GM18861 (cell line): ENCODE results near the gene NDUFS3.
"Not testable (repeated sequence)": the region's sequence is repeated elsewhere in the genome, so short reads cannot be mapped to it uniquely, and the experiment has no call there.

Experiments
- ATAC-seq: cut with Tn5 transposase; IDR thresholded peaks from one replicate; pipeline ENCODE4 v1.9.1; 2021; ENCODE audit not compliant: unreplicated experiment

Gene NDUFS3

DNA sequence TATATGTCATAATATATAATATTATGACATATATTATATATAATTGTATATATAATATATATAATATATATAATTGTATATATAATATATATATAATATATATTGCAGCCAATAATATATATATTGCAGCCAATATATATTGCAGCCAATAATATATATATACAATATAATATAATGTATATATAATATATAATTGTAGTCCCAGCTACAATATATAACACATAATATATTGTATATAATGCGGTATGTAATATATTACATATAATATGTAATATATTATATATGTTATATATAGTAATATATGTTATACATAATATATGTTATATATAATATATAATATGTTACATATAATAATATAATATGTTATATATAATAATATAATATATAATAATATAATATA lies 20.2 kb upstream of the NDUFS3 start:
- no peak for ATAC-seq

DNA sequence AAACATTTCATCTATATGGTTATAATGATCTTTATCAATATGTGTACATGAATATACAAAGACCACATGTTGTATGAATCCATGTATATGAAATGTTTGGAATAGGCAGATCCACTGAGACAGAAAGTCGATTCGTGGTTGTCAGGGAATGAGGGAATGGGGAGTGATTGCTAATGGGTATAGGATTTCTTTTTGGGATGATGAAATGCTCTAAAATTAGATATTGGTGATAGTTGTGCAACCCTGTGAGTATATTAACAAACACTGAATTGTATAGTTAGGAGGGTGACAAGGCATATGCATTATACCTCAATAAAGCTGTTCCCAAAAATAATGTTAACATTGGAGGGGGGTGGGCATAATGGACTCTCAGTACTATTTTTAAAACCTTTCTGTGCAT lies 18.4 kb upstream of the NDUFS3 start:
- no peak for ATAC-seq

DNA sequence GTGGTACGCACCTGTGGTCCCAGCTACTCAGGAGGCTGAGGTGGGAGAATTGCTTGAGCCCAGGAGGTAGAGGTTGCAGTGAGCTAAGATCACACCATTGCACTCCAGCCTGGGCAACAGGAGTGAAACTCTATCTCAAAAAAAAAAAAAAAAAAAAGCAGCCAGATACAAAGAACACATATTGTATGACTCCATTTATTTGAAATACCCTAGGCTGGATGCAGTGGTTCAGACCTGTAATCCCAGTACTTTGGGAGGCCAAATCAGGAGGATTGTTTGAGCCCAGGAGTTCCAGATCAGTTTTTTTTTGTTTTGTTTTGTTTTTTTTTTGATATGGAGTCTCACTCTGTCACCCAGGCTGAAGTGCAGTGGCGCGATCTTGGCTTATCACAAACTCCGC lies 16.5 kb upstream of the NDUFS3 start:
- not testable (repeated sequence) for ATAC-seq

DNA sequence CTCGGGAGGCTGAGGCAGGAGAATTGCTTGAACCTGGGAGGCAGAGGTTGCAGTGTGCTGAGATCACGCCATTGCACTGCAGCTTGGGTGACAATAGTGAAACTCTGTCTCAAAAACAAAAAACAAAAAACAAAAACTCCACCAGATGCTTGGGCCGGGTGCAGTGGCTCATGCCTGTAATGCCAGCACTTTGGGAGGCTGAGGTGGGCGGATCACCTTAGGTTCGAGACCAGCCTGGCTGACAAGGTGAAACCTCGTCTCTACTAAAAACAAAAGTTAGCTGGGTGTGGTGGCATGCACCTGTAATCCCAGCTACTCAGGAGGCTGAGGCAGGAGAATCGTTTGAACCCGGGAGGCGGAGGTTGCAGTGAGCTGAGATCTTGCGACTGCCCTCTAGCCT lies 14.5 kb upstream of the NDUFS3 start:
- not testable (repeated sequence) for ATAC-seq

DNA sequence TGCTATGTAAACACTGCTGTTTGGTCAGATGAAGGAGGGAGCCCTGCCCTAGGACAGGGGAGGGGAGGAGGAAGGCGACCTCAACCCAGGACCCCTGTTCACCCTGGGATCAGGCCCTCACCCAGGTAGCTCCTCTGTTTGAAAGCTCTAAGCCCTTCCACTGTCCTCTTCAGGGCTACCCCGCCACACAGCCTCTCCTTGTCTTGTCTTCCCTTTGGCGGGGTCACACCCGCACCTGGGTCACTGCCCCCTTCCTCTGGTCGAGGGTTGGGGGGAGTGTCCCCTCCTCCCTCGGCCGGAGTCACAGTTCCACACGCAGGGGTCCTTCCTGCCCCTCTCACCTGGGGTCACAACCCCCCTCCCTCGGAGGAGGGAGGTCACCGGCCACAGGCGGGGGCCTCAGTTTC lies 13.9 kb upstream of the NDUFS3 start:
- ATAC-seq: no peak

DNA sequence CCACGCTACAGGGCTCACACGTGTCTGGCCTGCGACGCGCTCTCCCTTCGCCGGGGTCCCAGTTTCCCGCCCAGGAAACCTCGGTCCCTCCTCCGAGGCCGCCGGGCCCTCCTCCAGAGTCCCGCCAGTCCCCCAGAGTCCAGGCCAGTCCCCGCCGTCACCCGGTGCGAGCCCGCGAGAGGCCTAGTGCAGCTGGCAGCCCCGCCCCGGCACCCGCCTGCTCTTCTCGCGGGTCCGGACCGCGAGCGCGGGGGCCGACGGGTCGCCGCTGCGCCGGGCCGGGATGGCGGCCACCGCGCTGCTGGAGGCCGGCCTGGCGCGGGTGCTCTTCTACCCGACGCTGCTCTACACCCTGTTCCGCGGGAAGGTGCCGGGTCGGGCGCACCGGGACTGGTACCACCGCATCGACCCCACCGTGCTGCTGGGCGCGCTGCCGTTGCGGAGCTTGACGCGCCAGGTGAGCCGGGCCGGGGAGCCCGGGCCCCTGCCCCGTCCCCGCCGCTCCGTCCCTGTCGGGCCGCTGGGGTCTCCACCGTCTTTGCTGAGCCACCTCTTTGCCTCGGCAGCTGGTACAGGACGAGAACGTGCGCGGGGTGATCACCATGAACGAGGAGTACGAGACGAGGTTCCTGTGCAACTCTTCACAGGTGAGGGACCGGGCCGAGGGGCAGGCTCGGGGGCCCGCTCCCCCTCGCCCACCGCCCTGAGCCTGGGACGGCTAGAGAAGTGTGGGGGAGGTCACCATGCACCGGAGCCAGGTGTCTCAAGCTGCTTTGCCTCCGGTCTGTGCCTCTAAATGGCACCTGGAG lies 13.3 kb upstream of the NDUFS3 start, which contains the start of gene PTPMT1:
PTPMT1 (plus strand) TSS at position 260 of the 809 bp plus-strand sequence; CDS start at position 284, 24 bp downstream.
- ATAC-seq: peak; percentile 87

DNA sequence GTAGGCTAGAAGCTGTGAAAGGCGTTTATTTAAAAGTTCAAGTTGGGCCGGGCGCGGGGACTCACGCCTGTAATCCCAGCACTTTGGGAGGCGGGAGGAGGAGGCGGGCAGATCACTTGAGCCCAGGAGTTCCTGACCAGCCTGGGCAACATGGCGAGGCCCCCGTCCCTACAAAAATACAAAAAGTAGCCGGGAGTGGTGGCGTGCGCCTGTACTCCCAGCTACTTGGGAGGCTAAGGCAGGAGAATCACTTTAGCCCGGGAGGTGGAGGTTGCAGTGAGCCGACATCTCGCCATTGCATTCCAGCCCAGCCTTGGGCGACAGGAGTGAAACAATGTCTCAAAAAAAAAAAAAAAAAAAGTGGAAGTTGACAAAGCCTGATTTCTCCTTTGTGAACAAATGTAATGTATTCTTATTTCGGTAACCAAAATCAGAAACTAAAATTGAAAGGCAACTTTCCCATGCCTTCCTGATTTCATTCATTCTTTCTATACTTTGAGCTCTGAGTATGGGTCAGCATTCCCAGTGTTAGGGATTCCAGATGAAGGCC lies 12.7 kb upstream of the NDUFS3 start:
- no peak for ATAC-seq

DNA sequence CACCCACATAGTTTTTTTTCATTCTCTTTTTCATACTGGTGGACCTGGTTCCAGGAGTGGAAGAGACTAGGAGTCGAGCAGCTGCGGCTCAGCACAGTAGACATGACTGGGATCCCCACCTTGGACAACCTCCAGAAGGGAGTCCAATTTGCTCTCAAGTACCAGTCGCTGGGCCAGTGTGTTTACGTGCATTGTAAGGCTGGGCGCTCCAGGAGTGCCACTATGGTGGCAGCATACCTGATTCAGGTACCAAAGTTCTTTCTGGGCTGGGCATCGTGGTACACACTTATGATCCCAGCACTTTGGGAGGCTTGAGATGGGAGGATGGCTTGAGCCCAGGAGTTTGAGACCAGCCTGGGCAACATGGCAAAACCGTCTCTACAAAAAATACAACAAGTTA lies 9.2 kb upstream of the NDUFS3 start:
- no peak for ATAC-seq

DNA sequence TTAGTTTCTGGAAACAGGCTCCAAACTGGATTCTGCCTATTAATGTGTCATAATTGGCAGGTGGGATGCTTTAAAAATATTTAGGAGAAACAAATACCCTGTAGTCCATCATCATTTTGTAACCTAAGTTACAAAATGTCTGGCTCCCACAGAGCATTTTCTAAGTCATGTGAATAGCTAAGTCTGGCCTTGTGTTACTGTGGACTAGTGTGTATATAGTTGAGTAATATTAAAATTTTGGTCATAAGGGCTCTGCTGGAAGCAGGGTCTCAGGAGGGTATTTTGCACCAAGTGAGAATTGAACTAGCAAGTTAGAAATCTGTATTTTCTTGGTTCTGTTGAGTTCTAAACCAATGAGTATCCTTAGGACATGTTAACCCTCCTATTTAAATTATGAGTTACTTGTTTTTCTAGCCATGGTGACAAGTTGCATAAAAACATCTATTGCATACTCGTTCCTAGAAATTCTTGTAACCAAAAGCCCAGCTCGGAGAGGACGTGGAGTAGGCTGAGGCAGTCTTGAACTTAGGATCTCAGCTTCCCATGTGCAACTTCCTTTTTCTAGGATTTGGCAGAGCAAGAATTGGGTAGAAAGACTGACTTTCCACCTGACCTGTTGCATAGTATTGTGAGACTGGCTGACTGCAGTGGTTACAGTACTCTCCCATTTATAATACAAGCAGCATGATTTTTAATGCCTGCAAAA lies 8.1 kb upstream of the NDUFS3 start:
- no peak for ATAC-seq

DNA sequence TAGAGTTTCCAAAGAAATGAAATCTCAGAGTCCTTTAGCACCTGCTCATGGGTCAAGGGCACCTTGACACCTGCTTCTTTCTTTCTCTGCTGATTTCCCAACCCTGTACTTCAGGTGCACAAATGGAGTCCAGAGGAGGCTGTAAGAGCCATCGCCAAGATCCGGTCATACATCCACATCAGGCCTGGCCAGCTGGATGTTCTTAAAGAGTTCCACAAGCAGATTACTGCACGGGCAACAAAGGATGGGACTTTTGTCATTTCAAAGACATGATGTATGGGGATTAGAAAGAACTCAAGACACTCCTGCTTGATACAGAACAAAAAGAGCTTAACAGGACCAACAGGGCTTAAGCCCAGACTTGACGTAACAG lies 7.5 kb upstream of the NDUFS3 start:
- no peak for ATAC-seq

DNA sequence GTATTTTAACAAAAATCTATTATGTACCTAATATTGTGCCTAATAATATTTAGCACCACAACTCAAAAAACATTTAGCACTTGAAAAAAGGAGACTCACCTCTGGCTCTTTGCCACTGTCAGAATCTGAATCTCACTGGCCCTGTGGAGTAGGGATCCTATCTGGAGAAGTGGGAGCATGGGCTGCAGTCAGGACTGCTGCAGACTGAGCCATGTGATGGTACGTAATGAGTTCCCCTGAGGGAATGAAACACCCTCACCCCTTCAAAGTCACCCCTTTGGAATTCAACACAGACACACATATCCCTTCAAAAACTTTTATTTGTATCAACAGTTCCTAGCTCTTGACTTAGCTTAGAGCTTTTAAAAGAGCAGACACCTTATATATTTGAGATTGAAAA lies 7.0 kb upstream of the NDUFS3 start:
- ATAC-seq: no peak

DNA sequence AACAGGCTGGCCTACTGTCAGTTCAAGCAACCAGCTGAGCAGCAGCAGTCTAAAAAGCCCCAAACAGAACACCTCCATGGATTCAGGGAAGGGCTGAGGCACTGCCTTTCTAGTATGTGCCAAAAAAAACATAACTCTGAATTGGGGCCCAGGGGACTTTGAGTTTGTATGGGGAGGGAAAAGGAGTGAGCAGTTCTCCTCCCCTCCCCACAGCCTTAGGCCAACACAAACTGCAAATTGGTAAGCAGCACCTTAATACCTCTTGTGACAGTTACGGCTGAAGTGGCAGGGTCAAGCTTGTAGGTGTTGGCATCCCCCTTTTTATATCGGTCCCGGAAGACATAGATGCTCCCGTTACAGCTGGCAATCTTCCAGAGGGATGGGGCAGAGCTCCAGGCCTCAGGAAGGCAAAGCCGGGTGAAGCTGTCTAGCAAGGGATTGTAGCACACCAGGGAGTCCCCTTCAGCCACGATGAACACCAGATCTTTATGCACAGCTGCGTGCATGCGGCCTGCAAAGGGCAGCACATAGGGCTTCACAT lies 6.1 kb upstream of the NDUFS3 start:
- no peak for ATAC-seq

DNA sequence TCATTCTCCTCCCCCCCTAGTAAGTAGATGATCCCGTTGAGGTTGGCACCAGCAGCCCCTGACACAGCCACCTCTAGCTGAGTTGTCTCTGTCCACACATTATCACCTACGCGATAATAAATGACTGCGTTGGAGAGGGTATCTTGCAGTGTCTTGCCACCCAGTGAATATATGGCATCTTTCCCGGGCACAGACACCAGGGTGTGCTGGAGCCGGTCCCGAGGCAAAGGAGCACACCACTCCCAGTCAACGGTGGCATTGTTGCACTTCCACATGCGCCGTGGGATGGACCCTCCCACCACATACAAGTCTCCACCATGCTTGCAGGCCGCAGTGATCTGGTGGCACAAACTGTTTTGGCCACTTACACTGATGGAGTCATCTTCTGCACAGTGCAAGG lies 5.6 kb upstream of the NDUFS3 start:
- ATAC-seq: no peak

DNA sequence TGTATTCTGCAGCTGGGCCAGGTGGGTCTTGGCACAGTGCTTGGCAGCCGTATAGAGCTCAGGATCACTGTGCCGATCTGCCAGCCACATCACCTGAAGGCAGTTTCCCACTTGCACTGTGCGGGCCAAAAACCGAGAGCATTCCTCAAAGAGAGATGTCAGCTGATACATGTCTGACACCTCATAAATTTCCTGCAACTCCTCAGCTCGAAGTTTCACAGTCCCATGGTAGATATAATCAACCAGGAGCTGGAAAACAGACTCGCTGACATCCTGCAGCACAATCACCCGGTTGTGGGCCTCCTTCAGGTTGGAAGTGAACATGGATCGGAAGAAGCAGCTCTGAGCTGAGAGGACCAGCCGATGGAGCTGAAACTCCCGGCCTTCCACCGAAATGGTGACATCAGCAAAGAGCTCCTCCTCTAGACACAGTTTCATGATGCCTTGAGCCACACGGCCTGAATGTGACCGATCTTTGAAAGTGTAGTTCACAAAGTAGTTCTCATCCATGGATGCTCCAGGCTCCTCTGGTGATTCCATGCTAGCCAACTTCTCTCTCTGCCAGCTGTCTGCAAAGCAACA lies 1.3 kb upstream of the NDUFS3 start:
- ATAC-seq: no peak

DNA sequence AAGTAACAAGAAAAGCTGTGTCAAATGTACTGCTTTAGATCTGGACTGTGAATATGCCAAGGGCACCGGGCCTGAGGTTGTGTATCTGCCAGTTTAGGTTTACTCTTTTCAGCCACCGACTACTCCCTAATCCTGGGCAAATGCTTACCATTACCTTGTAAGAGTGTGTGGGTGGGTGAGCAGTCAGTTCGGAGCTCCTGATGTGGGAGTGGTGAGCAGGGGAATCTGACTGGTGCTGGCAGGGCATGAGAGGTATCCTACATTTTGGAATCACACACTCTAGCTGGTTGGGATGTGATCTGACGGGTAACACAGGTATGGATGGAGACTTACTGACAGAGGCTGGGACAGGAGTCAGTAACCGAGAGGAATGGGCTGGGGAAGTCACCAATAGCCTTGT lies 5.0 kb downstream of the NDUFS3 start:
- ATAC-seq: no peak

DNA sequence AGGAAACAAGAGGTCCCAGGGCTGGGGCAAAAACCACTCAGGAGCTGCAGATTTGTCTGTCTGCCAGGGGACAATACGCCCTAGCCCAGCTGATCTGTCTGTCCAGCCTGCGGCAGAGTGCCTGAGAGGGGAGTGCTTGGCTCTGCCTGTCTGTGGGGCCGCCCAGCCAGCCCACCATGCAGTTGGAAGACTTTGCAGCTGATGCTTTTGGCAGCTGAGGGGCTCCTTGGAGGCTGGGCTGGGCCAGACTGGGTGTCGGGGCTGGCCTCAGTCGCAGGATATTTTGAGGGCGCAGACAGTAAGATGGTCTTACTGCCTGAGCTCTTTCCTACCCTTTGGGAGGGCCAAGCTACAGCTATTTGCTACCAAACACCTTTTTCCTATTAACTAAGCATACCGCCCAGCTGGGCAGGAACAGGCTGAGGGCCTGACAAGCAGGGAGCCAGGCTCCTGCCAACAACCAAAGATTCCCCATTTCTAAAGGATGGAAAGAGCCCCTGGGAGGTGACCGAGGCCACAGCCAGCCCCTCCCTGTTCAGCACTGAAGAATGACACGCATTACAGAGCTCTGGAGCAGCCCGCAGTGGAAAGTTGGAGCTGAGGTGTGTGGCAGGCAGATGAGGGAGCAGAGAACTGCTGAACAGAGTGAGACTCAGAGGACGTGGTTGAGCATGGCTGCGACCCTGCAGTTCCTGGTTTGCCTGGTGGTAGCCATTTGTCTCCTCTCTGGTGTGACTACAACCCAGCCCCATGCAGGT lies 7.4 kb downstream of the NDUFS3 start, which contains the start of gene FAM180B:
FAM180B (plus strand) TSS at position 581 of the 758 bp plus-strand sequence; CDS start at position 672, 91 bp downstream.
- ATAC-seq: no peak

DNA sequence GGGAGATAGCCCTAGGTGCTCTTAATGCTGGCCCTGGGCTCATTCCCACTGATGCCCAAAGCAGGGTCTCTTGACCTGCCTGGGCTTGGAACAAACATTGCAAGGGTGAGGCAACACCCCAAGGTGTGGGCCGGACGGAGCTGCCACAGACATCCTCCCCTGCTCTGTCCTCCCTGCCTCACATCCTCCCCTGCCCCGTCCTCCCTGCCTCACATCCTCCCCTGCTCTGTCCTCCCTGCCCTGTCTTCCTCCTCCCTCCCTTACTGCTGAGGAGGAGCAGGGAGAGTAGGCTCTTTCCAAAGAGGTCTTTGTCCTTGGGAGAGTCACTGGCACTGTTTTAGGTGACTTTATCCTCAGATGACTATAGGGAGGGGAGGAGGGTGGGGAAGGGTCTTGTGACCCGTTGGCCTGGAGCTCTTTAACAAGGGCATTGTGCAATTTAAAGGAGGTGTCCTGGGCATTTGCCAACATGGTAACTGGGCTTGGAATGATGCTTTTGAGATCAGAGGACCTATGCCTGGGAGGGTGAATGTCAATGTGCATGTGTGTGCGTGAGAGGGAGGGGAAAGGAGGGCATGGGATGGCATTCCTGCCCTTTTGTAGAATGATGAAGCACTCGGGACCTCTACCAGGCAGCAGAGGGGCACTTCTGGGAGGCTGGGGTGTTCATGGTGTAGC lies 8.3 kb downstream of the NDUFS3 start:
- no peak for ATAC-seq

DNA sequence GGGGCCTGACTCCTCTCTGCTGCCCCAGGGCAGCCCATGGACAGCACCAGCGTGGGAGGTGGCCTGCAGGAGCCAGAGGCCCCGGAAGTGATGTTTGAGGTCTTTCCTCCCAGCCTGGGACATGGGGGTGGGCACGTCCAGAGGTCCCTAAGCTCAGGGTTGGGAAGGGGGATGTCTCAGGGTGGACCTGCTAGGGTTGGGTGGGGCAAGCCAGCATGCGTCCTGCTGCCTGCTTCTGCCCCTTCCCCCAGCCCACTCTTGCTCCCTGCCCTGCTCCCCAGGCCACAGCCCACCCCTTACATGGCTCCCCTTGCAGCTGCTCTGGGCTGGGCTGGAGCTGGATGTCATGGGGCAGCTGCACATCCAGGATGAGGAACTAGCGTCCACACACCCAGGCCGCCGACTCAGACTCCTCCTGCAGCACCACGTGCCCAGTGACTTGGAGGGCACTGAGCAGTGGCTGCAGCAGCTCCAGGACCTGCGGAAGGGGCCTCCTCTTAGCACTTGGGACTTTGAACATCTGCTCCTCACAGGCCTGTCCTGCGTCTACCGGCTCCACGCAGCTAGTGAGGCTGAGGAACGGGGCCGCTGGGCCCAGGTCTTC lies 9.0 kb downstream of the NDUFS3 start:
- no peak for ATAC-seq

DNA sequence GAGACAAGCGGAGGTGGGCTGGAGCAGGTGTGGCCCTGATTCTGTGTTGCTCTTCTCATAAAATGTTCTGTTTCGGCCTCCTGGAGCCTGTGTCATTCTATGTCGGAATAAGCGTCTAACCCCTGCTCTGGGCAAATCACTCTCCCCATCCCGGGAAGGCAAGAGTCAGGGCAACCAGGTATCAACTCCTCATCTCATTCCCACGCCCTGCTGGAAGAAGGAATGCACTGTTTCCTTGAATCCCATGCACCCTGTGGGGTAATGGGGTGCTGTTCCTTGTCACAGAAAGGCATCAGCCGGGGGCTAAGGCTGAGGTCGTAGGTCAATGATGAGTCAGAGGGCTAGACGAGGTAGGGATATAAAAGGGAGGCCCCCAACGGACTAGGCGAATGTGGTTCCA lies 10.2 kb downstream of the NDUFS3 start:
- ATAC-seq: no peak

DNA sequence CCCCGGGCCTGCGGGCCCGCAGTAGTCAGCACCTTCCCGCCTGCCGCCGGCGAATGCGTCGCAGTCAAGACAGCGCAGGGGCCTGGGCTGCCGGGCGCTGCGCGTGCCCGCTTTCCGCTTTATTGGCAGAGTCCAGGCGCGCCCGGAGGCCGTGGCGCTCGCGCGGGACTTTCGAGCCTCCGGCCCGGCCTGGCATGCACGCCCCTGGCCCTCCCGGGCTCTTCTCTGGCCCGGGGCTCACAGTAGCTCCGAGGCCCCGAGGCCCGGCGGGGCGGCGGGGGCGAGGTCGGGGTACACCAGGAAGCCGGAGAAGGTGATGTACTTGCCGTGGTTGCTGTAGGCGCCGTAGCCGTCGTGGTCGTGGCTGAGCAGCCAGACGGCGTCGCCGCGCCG lies 10.7 kb downstream of the NDUFS3 start:
- no peak for ATAC-seq
